Gastrocnemius medialis (tissue), 4 donors: ENCODE data around the gene HTRA3.

Experiments
- CTCF ChIP-seq, 5 experiments: fragments of 450-650 bp in 3 of 5; fragments of 200-600 bp in 2 of 5; sonication (generic) in 2 of 5; IDR thresholded peaks in 4 of 5; conservative IDR thresholded peaks in 1 of 5; 1 replicate in 4 of 5; 2 replicates in 1 of 5; pipeline ENCODE4 v1.5.1; 2016 to 2019; ENCODE audit warnings: antibody characterized with exemption in 5 of 5, mild to moderate bottlenecking in 3 of 5, moderate library complexity in 3 of 5
- POLR2A ChIP-seq, 2 donors: fragments of 450-650 bp; IDR thresholded peaks; one replicate each; pipeline ENCODE4 v1.6.1; 2017; ENCODE audit warnings: antibody characterized with exemption in 2 of 2, mild to moderate bottlenecking in 2 of 2, moderate library complexity in 2 of 2

GRCh38 chr4:8237256-8237989 is 32.1 kb upstream of the HTRA3 start:
- no peak for TF ChIP-seq CTCF (IDR thresholded peaks at IDR 0.05 in 4 of 5, conservative IDR thresholded peaks at IDR 0.05 in 1 of 5)
- no peak for TF ChIP-seq POLR2A (IDR thresholded peaks at IDR 0.05)
